Measurements from ENCODE around the gene TMEM8B.

Gene TMEM8B

GRCh38 chr9:35829084-35829763 is at the start of gene TMEM8B:
TSS of gene TMEM8B (plus strand) at chr9:35829228. CDS start at chr9:35829448, 220 bp downstream.
- peak; percentile 92 for DNase-seq (ENCODE audit: low read depth)

- no peak for DNase-seq (ENCODE audit: low read depth)
Observed at GRCh38 chr9:35781066-35781465, 48.0 kb upstream of the TMEM8B start.

- no peak for DNase-seq (ENCODE audit: low read depth)
Observed at GRCh38 chr9:35783418-35783817, 45.6 kb upstream of the TMEM8B start.

GRCh38 chr9:35789541-35789940 is 39.5 kb upstream of the TMEM8B start:
- no peak for DNase-seq (ENCODE audit: low read depth)

GRCh38 chr9:35790025-35790384 is 39.0 kb upstream of the TMEM8B start:
- no peak for DNase-seq (ENCODE audit: low read depth)

- DNase-seq (ENCODE audit: low read depth): peak; percentile 88
Observed at GRCh38 chr9:35790385-35791296, 38.4 kb upstream of the TMEM8B start.

- peak; percentile 58 for DNase-seq (ENCODE audit: low read depth)
Observed at GRCh38 chr9:35791297-35791921, 37.6 kb upstream of the TMEM8B start, which contains the start of gene NPR2. TSS of gene NPR2 (plus strand) at chr9:35791591. CDS start at chr9:35792409, 818 bp downstream.

GRCh38 chr9:35792024-35792813 is 36.8 kb upstream of the TMEM8B start:
- no peak for DNase-seq (ENCODE audit: low read depth)

GRCh38 chr9:35792826-35793225 is 36.2 kb upstream of the TMEM8B start:
- no peak for DNase-seq (ENCODE audit: low read depth)

- DNase-seq (ENCODE audit: low read depth): no peak
Observed at GRCh38 chr9:35793461-35793860, 35.6 kb upstream of the TMEM8B start.

GRCh38 chr9:35795695-35796094 is 33.3 kb upstream of the TMEM8B start:
- no peak for DNase-seq (ENCODE audit: low read depth)

GRCh38 chr9:35797311-35798109 is 31.5 kb upstream of the TMEM8B start:
- no peak for DNase-seq (ENCODE audit: low read depth)

- peak; percentile 80 for DNase-seq (ENCODE audit: low read depth)
Observed at GRCh38 chr9:35798658-35799374, 30.2 kb upstream of the TMEM8B start.

- no peak for DNase-seq (ENCODE audit: low read depth)
Observed at GRCh38 chr9:35800530-35800929, 28.5 kb upstream of the TMEM8B start.

GRCh38 chr9:35801328-35802128 is 27.5 kb upstream of the TMEM8B start:
- DNase-seq (ENCODE audit: low read depth): no peak

- DNase-seq (ENCODE audit: low read depth): no peak
Observed at GRCh38 chr9:35806101-35806500, 22.9 kb upstream of the TMEM8B start.

GRCh38 chr9:35808433-35808832 is 20.6 kb upstream of the TMEM8B start:
- DNase-seq (ENCODE audit: low read depth): no peak

GRCh38 chr9:35810122-35810521 is 18.9 kb upstream of the TMEM8B start:
- DNase-seq (ENCODE audit: low read depth): no peak

GRCh38 chr9:35811381-35812024 is 17.5 kb upstream of the TMEM8B start:
- DNase-seq (ENCODE audit: low read depth): no peak
